Mesenteric fat pad (tissue), 1 donor: ENCODE measurements around the gene PAFAH1B1. TPM values are rescaled to one million over a fixed set of nuclear protein-coding genes. Genes with fewer than 3 reads are reported as not detected.

ENCODE experiments used
- DNase-seq: peaks from one replicate; pipeline ENCODE4 v3.0.0-alpha.2; 2020; ENCODE audit warnings: low spot score
- microRNA-seq: library from miRNA; unstranded; fragments of <30 nt; microRNA quantifications from one replicate; pipeline ENCODE4 v1.2.0, GENCODE V29; 2020; ENCODE audit warnings: borderline number of aligned reads
- total RNA-seq: library from RNA; stranded (reverse); fragmentation: NEBNext Ultra II Directional; extraction: Animal tissue kit (Norgen Biotek cat#: 25700); gene quantifications from one replicate; pipeline ENCODE4 v1.2.1, GENCODE V29; 2021
- donor health status: DM: yes; HTN: yes; CAD: no.

PAFAH1B1 gene
- total RNA-seq, 1 donor from 2014 or later = 140 TPM

GRCh38 chr17:2712300-2713043 lies 119.0 kb downstream of the PAFAH1B1 start:
- DNase-seq = no peak

GRCh38 chr17:2713881-2714280 lies 120.4 kb downstream of the PAFAH1B1 start:
- DNase-seq = no peak

- DNase-seq = no peak
Measured at GRCh38 chr17:2716649-2717048, 123.2 kb downstream of the PAFAH1B1 start.

- no peak for DNase-seq
Measured at GRCh38 chr17:2718150-2718938, 124.9 kb downstream of the PAFAH1B1 start.

GRCh38 chr17:2719861-2720260 lies 126.4 kb downstream of the PAFAH1B1 start:
- no peak for DNase-seq

- DNase-seq = no peak
Measured at GRCh38 chr17:2721603-2722002, 128.1 kb downstream of the PAFAH1B1 start.

DNA sequence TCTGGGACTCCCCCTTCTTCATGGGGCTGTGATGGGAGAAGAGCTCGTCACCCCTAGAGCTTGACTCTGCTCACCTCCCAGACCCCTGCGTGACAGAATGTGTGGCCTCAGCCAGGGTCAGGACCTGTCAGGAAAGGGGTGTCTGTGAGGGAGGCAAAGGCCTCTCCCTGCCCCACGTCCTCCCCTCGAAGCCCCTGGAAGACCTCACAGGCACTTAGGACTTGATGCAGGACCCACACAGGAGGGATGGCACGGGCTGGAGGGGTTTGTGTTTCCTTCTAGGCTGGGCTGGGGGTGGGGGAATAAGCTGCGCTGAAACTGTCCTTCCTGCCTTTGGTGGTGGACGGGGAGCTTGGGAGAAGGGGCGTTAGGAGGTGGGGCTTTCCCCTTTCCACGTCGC lies 129.2 kb downstream of the PAFAH1B1 start:
- no peak for DNase-seq

DNA sequence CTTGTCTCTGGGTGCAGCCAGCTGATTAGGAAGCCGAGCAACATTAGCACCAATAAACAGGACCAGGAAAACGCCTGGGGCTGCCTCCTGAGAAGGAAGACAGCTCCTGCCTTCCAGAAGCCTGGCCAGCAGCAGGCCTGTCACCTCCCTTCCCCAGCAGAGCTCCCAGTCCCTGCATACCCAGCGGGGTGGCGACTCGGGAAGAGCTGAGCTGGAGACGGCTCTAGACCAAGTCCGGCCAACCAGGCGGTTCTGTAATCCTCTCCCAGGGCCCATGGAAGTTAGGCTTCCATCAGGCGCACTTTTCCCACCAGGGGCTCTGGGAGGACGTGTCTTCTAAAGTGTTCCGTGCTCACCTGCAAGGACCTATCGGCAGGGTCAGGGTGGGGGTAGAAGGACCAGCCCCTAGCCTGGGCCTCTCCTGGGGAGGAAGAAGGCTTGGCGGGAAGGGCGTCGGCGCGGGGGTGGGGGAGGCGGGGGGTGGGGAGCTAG lies 130.1 kb downstream of the PAFAH1B1 start:
- no peak for DNase-seq

DNA sequence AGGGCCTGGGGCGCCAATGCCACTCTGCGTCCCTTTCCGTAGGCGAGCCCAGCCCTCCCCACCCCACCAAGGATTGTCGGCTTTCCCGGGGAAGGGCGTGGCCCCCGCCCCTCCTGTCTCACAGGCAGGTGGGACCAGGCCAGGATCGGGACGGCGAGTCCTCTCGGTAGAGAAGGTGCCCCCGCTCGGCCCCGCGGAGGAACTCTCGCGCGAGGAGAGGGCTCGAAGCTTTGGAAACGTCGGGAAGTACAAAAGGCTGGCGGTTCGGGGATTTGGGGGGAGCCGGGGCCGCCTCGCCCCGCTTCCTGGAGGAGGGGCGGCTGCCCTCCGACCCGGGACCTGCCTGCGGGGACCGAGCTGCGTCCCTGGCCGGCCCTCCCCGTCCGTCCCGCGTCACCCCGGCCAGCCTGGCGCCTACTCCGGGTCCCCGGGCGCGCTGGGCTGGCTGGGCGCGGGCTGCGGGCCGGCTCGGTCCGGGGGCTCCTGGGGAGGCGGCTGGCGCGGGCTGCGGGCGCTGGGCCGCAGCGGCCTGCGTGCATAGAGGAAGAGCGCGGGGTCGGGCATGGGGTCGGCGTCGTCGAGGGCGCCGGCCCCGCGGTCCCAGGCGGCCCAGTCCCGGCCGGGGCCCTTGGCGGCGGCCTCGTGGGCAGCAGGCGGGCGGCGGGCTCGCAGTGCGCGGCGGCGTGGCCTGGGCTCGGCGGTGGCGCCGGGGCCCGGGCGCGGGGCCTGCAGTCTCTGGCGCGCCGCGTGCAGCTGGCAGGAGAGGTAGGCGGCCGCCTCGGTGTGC lies 130.7 kb downstream of the PAFAH1B1 start:
- DNase-seq = no peak

- DNase-seq = no peak
Measured at GRCh38 chr17:2724784-2725164, 131.3 kb downstream of the PAFAH1B1 start.

GRCh38 chr17:2730764-2731353 lies 137.4 kb downstream of the PAFAH1B1 start:
- DNase-seq = no peak

DNA sequence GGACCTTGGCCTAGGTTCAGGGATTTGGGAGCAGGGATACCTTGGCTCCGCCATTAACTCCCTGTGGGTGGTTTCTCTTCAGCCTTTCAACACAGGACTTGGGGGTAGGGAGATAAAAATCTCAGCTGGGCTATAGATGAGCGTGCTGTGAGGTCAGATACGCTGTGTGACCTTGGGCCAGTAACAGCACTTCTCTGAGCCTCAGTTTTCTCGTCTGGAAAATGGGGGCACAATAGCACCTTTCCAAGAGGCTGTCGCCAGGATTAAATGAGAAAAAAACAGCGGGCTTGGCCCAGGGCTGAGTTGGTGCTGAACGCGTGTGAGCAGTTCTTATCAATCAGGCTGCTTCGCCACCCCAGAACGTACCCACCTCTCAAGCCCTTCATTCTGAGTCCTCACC lies 138.4 kb downstream of the PAFAH1B1 start:
- no peak for DNase-seq

DNA sequence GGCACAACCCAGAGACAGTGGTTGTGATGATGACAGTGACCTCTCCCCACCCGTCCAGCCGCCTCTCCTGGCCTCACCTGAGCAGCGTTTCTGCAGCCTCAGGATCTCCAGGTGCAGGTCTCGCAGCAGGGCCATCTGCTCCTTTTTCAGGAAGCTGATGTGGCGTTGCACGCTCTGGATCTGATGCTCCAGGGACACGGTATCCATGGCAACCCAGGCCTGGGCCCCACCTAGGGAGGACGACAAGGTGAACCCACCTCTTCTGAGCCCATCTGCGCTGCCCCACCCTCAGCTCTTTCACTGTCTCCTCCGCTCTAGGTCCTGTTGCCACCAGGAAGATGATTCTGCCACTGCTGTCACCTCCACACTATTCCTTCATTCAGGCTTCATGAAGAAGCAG lies 141.5 kb downstream of the PAFAH1B1 start:
- DNase-seq = no peak

Small RNA genes within 50 kb of the gene (microRNA-seq; reads per million reads assigned to microRNA genes)
- gene MIR6776 = not detected

Other genes with a start within 250 kb of the PAFAH1B1 start
- 34.9 TPM for gene MNT, start 192.6 kb upstream of the PAFAH1B1 start, total RNA-seq
- gene METTL16, start 81.8 kb upstream of the PAFAH1B1 start, total RNA-seq = 25.3 TPM
- 149 TPM for gene CLUH, start 118.1 kb downstream of the PAFAH1B1 start, total RNA-seq
- 0.16 TPM for gene CCDC92B, start 156.0 kb downstream of the PAFAH1B1 start, total RNA-seq
- 10.4 TPM for gene RAP1GAP2, start 202.8 kb downstream of the PAFAH1B1 start, total RNA-seq